HG02884 (cell line): ENCODE measurements around the gene ARVCF.

Source experiments
- ATAC-seq: cut with Tn5 transposase; IDR thresholded peaks from one replicate; pipeline ENCODE4 v1.9.1; 2021; ENCODE audit warnings: mild to moderate bottlenecking, moderate library complexity; ENCODE audit not compliant: unreplicated experiment

Gene ARVCF

GRCh38 chr22:20002128-20002527 lies 14.5 kb downstream of the ARVCF start:
- ATAC-seq = no peak

DNA sequence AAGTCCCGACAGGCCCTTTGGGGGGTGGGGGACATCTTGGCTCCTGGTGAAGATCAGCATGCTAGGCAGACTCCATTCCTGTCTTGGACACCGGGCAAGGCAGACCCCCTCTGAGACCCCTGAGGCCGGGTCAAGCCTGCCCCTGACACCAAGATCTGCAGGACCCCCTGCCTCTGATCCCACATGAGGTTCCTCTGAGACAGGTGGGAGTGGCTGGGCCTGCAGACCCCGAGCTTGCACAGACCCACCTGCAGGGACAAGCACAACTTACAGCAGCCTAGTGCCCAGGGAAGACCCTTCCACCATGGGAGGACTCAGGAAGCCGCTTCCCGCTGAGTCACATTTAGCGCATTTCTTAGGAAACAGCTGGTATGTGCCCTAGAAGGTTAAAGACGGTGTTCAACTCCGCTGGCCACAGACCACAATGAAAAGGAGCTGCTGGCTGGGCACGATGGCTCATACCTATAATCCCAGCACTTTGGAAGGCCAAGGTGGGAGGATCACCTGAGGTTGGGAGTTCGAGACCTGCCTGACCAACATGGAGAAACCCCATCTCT lies 15.5 kb downstream of the ARVCF start:
- ATAC-seq = no peak

- no peak for ATAC-seq
Observed at GRCh38 chr22:20000246-20001081, 16.2 kb downstream of the ARVCF start.

DNA sequence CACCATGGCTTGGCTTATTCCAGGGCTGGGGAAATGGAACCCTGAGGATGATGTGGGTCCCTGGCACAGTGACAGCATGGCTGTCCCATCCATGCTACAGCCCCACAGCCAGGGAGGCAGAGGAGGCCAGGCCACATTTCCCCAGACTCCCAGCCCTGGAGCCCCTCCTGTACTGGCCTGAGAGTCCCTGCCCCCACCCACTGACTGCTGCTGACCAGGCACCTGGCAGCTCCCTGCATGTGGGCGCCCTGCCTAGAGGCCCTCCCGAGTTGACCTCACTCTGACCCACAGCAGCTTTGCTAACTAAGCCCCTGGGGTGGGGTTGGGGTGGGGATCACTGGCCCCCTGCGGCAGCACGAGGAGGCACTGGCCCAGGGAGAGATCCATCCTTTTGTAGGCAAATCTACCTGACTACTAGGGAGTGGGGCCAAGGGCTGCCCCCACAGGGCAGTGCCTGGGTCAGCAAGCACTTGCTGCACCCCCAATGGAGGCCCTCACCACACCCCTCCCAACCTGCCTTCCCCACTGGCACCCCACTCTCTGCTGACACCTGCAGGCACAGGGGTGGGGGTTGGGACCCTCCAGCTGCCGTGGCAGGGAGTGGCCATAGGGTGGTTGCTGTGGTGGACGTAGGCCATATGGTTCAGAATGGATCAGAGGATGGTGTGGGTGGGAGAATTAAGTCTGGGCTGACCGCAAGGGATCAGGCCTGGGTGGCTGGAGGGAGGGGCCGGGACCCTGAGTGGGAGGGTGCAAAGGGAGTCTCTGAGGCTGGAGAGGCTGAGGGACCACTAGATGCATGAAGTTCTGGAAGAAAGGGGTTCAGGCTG lies 17.4 kb downstream of the ARVCF start:
- ATAC-seq = no peak

- no peak for ATAC-seq
Observed at GRCh38 chr22:19998232-19998951, 18.2 kb downstream of the ARVCF start.

DNA sequence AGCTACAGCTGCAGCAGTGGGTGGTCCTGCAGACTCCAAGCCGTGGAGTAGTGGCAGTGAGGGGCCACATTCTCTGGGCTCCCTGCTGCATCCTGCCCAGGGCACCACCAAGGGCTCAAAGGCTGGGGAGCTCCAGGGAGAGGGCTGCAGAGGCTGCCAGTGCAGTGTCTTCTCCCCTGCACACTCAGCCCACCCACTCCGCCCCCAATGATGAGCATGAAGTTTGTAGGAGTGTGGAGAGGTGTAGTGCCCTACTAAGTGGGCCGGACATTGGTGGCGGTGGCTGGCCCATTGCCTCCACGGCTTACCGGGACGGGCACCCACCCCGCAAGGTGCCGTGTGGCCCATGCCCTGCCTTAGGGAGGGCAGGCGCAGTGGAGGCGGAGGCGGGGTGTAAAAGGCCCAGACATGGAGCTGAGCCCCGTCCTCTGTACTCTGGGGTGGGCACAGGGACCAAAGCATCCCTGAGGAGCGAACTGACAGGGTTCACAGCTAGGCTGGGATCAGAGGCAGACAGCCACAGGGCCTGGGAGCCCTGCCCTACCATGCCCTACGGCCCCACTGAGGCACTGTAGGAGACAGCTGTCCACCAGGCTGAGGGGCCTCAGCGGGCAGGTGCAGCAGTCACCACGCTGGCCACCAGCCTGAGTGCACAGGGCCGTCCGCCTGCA lies 18.9 kb downstream of the ARVCF start:
- no peak for ATAC-seq

- no peak for ATAC-seq
Observed at GRCh38 chr22:19996694-19997384, 19.8 kb downstream of the ARVCF start.

GRCh38 chr22:19995611-19996339 lies 20.8 kb downstream of the ARVCF start:
- no peak for ATAC-seq

GRCh38 chr22:19994851-19995610 lies 21.6 kb downstream of the ARVCF start:
- ATAC-seq = no peak

GRCh38 chr22:19993926-19994325 lies 22.7 kb downstream of the ARVCF start:
- ATAC-seq = no peak

GRCh38 chr22:19992921-19993355 lies 23.7 kb downstream of the ARVCF start:
- ATAC-seq = no peak

GRCh38 chr22:19992481-19992911 lies 24.1 kb downstream of the ARVCF start:
- ATAC-seq = no peak

- ATAC-seq = no peak
Observed at GRCh38 chr22:19991645-19992451, 24.8 kb downstream of the ARVCF start.

DNA sequence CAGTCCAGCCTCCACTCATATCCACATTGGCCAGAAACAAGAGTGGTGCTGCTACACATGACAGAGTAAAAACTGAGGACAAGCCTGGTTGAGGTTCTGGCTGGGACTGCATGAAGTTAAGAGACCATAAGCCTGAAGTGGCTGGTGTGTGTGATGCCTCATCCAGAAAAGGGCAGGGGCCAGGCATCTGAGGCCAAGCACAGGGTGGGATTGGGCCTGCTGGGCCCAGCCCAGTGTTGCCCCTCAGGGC lies 25.3 kb downstream of the ARVCF start:
- no peak for ATAC-seq

DNA sequence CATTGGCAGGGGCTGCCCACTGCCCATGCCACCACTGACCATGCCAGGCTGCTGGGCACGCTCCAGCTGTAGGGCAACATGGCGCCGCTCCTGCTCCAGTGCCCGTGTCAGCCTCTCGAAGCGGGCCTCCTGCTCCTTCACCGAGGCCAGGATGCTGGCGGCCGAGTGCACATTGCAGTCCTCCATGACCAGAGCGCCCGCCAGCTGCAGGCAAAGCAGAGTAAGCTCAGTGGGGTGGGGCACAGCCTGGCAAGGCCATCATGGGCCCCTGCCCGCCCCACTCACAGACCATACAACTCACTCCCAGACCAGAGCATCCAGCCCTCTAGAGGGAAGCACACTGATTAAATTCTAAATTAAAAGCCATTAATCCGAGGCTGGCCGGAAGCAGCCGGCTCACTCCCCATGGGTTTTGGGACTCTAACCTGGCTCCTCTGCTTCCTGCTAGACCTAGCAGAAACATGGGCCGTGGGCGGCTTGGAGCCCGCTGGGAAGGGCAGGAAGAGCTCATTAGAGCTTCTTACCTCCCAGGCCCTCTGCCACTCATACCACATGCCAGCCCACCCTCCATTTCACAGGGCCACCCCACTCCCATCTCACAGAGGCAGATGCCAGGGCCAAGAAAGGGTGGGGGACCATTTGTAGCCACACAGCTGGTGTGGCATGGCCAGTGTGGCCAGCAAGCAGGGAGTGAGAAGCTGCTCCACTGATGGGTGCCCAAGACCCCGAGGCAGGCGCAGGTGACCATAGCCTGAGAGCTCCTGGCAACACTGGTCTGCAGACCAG lies 25.8 kb downstream of the ARVCF start:
- no peak for ATAC-seq

- ATAC-seq = no peak
Observed at GRCh38 chr22:19990188-19990587, 26.4 kb downstream of the ARVCF start.

- ATAC-seq = no peak
Observed at GRCh38 chr22:19989725-19990067, 26.9 kb downstream of the ARVCF start.
